Inferior parietal cortex (tissue), 1 donor: ENCODE measurements around the gene SH3GL1.
"Not testable (repeated sequence)": the region's sequence is repeated elsewhere in the genome, so short reads cannot be mapped to it uniquely, and the experiment has no call there.

ENCODE experiments used
- DNase-seq: peaks from one replicate; pipeline ENCODE4 v3.0.0-alpha.2; 2016; ENCODE audit errors: extremely low spot score

The SH3GL1 gene

DNA sequence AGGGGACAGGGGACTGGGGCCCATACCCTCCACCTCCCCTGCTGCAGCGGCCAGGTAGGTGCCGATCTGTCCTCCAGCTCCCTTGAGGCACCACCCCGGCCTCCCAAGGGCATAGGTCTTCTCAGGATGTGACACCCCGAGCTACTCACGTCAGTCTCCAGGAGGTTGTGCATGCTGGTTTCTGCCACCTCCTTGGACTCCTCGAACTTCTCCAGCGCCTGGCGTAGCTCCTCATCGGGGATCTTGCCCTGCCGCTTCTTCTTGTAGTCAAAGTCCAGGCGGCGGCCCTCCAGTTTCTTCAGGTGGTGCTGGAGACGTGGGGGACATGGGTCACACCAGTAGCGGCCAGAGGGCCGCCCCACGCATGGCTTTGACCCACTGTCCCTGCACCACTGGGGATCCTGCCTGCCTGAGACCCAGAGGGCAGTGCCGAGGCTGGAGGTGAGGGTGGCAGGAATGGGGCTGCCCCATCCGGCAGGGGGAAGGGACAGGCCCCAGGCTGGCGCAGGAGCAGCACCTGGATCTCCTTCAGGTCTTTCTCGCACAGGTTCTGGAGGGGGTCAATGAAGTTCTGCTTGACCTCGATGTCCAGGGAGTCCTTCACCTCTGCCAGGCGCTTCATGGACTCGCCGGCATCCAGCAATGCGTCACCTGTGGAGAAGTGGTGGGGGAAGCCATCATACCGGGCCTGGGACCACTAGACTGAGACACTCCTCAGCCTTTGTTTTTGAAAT is 36.6 kb downstream of the SH3GL1 start:
- no peak for DNase-seq

DNA sequence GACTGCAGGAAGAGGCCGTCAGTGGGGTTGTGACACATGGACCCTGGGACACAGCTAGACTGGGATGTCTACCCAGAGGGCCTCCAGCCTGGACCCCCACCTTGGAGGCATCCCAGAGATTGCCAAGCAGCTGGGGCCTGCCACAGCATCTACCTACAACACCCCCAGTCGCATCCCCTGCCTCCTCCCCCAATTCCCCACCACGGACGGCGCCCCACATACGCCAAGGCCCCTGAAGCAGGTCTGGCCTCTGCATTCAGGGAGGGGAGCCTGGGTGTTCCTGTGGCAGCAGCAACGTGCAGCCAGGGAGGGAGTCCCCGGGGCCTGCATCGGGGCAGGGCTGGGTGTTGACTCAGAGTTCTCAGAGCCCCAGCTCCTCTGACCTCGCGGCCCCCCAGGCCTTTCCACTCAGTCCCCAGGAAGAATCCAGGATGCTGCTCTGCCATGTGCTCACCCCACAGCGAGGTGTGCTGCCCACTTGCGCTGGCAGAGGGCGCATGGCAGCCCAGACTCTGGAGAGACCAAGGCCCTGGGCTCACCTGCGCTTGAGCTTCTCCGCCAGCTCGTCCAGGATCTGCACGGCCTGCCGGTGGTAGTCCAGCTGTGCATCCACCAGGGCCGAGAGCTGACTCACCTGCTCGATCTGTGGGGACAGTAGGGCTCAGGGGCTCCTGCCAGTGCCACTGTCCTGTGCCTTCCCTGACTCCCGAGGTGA is 37.4 kb downstream of the SH3GL1 start:
- no peak for DNase-seq

DNA sequence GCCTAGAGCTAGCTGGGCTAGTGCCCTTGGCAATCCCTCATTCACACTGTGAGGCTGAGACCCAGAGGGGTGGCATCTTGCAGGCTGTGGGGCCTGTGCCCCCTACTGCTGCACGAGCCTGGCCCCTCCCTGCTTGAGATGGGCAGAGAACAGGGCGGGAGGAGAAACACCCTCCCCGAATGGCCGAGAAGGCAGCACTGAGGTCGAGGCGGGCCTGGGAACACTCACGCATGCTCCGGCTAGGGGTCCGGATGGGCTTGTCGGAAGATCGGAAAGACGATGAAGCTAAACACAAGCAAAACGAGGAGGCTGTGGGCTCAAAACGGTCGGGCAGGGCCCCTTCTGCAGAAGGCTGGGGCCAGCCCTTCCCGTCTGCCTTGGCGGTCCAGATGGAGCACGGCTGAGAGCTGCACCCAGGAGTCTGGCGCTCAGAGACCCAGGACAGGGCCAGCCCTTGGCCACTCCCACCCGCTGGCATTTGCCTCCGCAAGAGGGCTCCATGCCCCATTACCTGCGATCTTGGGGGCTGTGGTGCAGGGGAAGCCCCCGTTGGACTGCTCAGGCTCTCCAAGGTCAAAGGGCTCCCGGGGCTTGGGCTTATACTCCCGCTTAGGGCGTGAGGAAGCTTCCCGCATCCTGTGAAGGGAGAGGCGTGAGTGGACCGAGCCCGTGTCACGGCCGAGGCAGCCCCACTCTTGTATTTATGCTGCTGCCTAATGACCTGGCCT is 38.1 kb downstream of the SH3GL1 start:
- DNase-seq, result no peak

DNA sequence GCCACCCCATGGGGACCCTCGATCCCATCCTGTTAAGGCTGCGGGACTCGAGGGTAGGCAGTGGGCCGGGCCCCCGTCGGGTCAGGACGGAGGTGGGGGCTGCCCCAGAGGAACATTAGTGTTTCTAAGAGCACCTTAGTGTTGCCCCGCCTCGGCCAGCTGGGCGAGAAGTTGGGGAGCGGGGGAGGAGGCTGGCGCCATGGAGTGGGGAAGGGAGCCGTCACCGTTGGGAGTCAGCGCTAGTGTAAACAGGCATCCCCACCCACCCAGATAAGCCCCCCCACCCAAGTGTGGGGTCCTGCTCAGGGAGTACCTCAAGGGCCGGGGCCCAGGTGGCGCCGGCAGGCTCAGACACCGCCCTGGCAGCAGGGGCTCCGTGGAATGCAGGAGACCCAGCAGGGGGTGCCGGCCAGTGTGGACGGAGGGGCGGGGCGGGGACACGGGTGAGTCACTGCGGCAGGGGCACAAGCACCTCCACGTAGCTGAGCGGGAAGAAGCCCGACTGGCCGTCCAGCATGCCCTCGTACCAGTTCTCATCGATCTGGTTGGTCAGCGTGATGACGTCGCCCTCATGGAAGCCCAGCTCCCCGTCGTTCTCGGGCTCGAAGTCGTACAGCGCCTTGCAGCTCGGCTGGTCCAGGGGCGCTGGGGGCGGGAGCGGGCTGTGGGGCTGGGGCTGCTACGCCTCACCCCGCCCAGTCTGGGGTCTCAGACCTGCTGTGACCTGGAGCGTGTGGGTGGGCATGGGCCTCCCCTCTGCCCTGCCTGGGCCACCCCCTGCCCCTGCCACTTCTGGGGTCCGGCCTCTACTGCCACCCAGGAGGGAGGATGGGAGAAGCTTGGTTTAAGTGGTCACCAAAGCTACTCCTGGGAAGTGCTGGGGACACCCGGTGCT is 38.9 kb downstream of the SH3GL1 start:
- DNase-seq, result no peak

DNA sequence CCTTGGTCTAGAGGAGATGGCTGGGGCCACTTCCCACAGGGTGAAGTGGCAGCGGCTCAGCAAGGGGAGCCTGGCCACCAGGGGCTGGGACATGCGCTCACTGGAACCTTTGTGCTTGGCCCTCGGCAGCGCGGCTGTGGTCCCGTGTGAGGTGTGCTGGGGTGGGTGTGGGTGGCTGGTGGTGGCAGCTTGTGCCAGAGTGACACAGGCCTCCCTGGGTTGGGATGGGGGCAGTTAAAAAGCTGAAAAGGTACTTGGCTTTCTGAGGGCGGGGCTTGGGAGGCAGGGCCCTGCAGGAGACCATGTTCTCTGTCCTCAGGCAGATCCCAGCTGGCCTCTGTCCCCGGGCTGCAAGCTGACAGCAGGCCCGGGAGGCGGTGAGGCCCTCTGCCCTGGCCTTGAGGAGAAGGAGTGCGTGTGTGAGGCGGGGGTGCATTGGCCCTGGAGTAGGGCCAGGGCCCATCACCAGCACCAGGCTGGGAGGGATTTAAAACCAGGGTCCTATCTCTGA is 39.7 kb downstream of the SH3GL1 start:
- DNase-seq, result no peak

DNA sequence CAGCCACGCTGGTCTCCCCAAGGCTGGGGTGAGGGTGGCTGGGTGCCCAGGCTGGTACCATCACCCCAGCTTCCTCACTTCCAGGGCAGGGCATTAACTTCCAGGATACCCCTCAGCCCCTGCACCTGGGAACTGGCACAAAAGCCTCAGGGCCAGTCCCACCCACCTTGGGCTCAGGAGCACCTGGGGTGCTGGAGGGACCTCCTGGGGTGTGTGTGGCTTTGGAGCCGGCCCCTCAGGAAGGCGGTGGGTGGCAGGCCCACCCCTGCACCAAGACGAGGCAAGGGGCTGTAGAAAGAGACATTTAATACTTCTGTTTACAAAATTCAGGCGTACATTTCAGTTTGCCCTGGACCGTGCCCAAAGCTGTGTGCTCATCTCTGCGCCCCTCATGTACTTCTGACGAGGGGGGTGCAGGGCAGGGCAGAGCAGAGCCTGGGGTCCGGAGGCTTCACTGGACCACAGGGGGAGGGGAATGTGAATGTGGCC is 40.2 kb downstream of the SH3GL1 start:
- DNase-seq, result no peak

DNA sequence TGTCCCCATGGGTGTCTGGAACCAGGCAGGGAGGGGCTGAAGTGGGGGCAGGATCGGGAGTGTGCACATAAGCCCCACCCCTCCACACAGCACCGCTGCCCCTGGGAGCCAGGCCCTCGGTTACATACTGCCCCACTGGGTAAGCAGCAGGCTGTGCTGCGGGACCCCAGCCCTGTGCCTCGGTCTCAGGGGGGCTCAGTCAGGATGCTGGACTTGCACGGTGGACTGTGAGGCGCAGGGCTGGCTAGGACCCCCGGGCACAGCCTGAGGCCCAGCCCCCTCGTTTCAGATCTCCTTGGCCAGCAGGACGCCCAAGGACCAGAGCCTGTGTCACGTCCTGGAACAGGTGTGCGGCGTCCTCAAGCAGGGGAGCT is 40.7 kb downstream of the SH3GL1 start:
- no peak for DNase-seq

DNA sequence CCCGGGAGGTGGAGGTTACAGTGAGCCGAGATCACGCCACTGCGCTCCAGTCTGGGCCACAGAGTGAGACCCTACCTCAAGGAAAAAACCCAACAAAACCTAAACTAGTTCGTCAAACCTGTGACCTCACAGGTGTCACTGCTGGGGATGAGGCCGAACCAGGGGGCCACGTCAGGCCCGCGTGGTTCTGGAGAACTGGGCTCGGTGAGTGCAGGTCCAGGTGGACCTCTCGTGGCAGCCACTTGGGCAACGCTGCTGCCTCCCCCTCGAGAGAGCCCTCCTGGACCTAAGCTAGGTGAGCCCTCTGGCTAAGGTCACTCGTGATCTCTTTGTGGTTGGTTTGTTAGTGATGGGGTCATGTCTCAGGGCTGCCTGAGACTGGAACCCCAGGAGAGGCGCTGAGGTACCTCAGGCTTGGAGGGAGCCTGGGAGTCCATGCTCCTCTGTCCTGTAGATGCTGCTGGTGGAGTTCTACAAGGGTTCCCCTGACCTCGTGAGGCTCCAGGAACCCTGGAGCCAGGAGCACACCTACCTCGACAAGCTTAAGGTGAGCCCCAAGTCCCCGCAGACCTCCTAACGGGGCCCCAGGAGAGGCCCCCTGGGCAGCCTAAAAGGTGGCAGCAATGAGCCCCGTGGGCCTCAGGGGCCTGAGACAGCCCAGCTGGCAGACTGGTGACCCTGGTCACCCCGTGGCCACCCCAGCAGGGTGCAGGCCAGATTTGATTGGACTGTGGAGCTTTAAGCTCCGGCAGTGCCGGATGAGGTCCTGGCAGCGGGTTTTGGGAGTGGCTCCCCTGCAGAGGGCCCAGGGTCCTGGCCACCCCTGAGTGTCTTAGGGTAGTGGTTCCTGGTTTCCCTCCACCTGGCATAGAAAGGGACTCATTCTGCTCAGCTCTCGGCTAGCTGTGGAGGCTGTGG is 41.4 kb downstream of the SH3GL1 start:
- DNase-seq, result no peak

DNA sequence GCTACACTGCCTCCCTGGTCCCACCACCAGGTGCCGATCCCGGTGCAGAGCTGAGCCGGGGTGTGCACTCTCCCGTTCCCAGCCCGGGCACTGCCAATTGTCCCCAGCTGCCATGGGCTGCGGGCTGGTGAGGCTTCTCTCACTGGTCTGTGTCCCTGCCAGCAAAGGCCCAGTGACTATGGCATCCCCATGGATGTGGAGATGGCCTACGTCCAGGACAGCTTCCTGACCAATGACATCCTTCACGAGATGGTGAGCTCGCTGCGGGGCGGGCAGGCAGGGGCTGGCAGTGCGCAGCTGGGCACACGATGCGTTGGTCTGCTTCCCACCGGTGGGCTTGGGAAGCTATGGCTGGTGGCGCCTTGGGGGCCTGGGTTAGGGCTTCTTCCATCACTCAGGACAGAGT is 42.4 kb downstream of the SH3GL1 start:
- no peak for DNase-seq

DNA sequence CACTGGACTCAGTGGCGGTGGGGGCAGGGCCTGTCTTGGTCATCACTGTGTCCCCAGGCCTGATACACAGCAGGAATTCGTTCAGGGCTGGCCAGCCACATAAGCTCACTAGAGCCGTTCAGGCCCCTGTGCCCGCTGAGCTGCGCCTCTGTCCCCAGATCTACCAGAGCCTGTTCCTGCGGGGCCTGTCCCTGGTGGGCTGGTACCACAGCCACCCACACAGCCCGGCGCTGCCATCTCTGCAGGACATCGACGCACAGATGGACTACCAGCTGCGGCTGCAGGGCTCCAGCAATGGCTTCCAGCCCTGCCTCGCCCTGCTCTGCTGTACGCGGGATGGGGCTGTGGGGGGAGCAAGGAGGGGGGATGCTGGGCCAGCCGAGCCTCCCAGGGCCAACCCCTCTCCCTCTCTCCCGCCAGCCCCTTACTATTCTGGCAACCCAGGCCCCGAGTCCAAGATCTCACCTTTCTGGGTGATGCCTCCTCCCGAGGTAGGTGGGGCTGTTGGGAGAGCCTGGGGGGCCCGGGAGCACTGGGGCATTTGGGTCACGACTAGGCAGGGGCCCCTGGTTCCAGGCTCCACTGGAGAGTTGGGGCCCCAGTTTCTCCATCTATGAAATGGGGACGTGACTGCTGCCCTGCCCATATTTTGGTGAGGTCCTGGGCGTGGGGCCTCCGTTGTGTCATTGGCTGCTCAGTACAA is 43.1 kb downstream of the SH3GL1 start:
- DNase-seq, result no peak

DNA sequence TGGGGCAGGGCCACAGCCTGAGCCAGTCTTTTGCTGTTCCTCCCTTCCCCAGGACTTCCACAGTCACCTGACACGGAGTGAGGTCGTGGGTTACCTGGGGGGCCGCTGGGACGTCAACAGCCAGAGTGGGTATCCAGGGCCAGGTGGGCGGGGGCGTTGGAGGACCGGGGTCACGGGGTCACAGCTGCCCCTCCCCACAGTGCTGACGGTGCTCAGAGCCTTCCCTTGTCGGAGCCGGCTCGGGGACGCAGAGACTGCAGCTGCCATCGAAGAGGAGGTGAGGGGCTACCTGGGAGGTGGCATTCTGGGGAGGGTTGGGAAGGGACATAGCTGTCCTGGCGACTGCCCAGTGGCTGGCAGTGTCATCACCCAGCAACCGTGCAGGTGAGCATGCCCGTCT is 45.5 kb downstream of the SH3GL1 start:
- DNase-seq, result no peak

DNA sequence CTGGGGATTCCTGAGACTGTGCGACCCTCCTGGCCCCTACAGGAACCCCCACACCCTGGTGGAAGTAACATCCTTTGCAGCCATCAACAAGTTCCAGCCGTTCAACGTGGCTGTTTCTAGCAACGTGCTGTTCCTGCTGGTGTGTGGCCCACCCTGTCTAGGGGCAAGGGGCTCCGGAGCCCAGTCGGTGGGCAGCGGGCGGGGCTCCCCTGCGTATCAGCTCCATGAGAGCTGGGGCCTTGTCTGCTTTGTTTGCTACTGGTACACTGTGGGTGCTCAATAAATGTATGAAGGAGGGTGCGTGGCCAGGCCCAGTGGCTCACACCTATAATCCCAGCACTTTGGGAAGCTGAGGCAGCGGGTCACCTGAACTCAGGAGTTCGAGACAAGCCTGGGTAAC is 46.1 kb downstream of the SH3GL1 start:
- no peak for DNase-seq

DNA sequence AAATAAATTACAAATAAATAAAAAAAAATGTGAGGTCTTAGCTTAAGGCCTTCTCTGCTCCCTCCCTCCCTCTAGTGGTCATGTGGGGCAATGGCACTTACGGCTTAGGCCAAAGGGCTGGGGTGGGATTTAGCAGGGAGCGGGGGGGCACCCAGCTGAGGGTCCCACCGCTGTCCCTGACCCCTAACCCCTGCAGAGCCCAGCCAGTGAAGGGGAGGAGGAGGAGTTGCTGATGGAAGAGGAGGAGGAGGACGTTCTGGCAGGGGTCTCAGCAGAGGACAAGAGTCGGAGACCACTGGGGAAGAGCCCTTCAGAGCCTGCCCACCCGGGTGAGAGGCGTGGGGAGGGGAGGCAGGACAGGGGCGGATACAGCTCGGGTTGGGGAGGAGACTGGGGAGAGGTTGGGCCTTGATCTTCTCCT is 47.6 kb downstream of the SH3GL1 start:
- DNase-seq, result peak; percentile 52

DNA sequence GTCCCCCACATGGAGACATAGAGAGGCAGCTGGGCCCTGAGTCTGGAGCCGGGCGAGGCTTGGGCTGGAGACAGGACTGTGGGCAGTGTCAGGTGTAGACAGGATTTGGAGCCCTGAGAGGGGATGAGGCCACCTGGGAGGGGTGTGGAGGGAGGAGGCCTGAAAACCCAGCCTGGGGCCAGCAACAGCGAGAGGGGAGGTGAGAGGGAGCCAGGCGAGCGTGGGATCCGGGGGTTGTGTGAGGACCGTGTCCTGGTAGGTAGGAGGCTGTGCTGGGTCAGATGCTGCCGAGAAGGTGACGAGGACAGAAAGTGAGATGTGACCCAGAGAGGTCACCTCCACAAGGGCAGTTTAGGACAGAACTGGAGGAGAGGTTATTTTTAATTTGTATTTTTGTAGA is 49.6 kb downstream of the SH3GL1 start:
- no peak for DNase-seq

DNA sequence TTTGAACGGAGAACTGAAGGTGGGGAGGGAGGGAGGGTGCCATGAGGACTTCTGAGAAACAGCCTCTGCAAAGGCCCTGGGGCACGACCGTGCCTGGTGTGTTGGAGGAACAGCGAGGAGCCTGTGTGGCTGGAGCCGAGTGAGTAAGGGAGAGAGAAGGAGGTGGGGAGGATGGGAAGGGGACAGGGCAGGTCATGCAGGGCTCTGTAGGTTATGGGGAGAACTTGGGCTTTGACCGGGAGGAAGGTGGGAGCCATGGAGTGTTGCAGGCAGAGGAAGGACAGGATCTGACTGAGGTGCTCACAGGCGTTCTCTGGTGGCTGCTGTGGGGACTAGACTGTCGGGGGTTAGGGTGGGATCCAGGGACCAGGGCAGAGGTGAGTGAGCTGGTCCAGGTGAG is 50.2 kb downstream of the SH3GL1 start:
- no peak for DNase-seq

DNA sequence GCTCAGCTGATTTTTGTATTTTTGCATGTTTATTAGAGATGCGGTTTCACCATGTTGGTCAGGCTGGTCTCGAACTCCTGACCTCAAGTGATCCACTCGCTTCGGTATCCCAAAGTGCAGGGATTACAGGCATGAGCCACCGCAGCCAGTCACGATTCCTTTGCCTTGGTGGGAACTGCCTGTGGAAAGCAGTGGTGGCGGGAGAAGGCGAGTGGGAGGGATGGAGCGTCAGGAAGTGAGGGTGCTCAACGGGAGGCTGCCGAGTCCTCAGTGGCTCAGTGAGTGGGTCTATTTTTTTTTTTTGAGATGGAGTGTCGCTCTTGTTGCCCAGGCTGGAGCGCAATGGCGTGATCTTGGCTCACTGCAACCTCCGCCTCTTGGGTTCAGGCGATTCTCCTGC is 51.1 kb downstream of the SH3GL1 start:
- DNase-seq, result not testable (repeated sequence)

DNA sequence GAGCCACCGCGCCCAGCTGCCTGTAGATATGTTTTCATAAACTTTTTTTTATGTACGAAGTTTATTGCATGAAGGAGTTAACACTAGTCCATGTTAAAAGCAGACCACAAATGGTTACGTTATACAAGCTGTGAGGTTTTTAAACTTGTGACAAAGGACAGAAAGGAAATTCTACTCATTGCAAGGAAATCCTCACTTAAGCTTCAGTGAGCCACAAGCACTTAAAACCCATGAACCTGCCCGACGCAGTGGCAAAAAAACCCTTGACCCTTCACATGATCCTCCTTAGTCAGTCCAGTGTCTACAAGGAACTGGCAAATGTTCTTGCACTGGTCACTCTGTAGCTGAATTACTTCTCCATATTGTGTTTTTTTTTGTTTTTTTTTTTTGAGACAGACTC is 52.8 kb downstream of the SH3GL1 start:
- DNase-seq, result no peak

DNA sequence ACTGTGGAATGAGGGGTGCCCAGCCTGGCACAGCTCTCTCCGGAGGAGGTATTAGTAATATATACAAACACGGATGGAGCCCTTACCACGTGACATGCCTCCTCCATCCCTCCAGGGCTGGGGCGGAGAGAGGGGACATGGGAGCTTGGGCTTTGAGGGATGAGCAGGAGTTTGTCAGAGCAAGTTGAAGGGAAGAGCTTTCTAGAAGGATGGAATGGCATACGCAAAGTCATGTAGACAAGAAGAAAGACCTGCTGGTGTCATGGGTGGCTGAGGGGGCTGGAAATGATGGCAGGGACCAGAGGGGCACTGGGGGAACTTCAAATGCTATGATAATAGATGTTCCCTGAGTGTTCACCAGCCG is 54.3 kb downstream of the SH3GL1 start:
- DNase-seq, result no peak

DNA sequence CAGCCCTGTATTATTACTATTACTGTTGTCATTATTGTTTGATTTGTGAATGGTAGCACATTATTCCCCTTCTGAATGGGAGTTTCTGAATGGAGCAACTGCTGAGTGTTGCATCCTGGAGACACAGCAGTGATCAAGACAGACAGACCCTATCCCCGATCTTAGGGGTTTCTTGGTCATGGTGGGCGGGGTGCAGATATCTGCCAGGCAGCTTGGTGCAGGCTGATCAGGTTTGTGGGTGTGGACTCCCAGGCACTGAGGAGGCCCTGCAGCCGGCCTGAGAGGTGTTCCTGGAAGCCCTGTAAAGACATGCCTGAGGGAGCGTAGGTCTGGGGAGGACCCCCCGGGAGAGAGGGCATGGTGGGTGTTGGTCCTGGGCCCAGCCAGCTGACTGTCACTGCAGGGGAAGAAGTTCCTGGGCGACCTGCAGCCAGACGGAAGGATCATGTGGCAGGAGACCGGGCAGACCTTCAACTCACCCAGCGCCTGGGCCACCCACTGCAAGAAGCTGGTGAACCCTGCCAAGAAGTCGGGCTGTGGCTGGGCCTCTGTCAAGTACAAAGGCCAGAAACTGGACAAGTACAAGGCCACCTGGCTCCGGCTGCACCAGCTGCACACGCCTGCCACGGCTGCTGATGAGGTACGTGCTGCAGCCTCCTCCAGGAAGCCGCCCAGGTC is 54.9 kb downstream of the SH3GL1 start:
- no peak for DNase-seq
